NCI-H2171 treated with DMSO at 0.1 percent for 48 hours (cell line): ENCODE measurements around the gene GCSH.
"Not testable (repeated sequence)": the region's sequence is repeated elsewhere in the genome, so short reads cannot be mapped to it uniquely, and the experiment has no call there.

Experiments
- DNase-seq: peaks from one replicate; lab custom pipeline; 2025; lab: John Stamatoyannopoulos, UW

The GCSH gene

DNA sequence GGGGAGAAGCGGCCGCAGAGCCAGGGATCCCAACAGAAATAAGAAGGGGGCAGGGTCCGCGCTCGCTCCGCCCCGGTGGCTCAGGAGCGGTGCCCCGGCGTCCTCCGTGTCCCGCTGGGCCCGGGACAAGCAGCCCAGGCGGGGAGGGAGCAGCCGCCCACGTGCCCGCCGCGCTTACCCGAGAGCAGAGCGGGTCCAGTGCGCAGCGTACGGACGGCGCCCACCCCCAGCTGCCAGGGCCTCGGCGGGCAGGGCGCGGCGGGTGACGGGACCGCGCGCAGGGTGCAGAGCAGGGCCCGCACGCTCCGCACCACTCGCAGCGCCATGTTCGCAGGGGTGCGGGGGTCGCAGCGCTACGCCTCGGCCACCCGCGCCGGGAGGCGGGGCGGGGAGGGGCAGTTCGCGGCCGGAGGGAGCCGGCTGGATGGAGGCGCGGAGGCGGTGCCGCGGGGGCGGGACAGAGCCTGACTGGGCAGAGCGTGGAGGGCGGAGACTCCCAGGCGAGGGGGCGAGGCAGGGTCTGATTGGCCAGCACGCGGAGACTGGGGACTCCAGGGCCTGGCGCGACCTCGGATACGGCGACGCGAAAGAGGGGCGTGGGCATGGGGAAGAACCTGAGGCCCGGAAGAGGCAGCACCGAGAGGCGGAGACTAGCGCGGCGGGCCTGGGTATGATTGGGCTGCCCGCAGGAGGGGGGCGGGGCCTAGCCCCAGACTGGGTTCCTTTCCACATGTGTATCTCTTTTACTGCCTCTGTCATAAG is at the start of gene GCSH:
Gene GCSH, minus strand, starts transcription at position 443 of the 762 bp plus-strand sequence. Its CDS starts 117 bp downstream, at position 326.
- peak; percentile 98 for DNase-seq

DNA sequence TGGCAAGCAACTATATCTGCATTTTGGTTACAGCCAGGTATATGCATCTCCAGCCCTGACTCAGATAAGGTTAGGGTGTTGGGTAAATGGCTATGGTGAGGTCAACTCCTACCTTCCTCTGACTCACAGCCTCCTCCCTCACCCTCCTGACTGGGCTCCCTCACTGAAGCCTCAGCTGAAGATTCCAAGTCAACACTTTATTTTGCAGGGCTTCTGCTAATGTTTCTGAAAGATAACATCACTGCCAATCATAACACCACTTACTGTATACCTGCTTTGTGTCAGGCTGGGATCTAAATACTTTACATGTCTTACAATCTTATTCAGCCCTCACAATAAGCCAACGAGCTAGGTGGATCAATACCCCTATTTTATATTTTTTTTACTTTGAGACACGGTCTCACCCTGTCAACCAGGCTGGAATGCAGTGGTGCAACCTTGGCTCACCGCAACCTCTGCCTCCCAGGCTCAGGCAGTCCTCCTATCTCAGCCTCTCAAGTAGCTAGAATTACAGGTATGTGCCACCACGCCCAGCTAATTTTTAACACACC is 47.8 kb upstream of the GCSH start:
- no peak for DNase-seq

DNA sequence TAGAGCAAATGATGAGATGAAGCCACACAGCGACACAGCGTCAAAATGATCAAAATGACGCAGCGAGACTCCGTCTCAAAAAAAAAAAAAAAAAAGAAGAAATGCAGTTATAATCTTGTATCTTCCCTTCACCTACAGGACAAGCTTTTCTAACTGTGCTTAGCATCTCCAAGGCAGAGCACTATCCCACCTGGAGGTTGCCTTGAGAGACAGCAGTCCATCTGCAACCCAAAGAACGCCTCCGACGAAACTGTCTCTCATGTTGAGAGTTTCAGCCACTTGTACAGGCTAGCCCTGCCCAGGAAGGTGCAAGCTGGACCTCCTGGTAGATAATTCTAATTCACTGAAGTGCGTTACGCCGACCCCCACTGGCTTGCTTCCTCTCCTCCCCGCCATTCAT is 46.7 kb upstream of the GCSH start:
- no peak for DNase-seq

DNA sequence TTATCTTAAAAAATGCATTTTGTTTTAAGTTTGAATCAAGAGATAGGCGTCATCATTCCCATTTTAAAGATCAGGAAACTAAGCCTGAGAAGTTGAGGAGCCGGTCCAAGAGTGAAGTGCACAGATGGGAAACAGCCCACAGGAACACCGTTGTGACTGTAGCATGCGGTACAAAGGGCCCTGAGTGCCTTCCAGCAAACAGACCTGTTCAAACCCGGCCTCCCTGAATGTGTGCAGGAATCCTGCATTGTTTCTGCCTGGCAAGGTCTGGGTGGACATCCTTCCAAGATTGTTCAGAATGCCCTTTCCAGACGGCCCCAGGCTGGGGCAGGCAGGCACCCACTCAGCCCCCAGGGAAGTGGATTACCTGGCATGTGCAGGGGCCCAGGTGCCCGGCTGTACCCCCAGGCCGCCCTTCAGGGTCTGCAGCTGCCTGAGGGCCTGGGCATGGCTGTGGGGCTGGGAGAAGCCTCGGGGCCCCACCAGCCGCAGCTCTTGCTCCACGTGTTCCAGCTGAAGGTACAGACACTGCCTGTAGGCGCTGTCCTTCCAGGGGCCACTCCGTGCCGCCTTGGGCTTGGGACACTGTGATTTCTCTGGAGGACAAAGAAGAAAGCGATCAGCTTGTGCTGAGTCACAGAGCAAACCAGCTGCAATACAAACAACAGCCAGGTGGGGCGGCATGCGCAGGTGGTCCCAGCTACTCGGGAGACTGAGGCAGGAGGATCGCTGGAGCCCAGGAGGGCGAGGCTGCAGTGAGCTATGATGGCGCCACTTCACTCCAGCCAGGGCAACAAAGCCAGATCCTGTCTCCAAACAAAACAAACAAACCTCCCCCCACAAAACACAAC is 45.0 kb upstream of the GCSH start:
- DNase-seq: no peak

DNA sequence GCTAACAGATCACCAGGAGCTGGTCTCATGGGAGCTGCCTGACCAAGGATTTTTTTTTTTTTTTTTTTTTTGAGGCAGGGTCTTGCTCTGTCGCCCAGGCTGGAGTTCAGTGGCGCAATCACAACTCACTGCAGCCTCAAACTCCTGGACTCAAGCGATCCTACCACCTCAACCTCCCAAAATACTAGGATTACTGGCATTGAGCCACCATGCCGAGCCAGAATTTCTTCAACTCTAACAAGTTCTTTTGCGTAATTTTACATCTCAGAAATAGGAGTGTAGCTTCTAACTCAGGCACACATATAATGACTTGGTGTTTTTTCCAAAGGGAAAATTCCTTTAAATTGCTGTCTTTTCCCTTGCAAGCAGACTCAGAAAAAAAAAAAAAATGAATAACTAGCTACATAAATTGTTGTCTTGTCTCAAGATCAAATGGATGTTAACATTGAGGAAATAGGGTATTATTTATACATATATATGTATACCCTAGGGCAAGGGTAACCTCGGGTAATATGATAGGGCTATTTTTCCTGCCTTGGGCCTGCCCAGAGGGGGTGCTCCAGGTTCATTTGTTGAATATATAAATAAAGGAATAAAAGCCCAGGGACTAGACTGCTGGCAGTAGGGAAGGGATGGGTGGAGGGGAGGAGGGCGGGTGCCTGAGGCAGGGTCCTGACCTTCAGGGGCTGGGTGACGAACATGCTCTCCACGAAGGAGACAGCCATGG is 42.8 kb upstream of the GCSH start:
- no peak for DNase-seq

DNA sequence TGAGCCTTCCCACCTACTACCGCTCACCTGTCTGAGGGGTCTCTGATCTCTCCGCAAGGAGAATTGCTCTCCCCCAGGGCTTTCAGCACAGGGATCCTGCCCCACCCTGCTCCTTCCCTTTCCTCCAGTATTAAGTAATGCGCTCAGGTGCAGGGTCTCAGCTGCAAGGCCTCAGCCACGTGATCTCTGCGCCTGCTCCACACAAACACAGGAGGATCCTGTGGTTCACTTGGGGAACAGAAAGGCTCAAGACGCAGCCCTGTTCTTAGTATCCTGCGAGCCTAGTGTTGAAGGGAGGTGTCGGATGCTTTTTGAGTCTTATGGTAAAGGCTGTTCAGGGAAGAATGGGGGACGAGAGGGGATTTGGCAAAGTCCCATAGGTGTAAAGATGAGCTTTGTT is 41.6 kb upstream of the GCSH start:
- DNase-seq: no peak

DNA sequence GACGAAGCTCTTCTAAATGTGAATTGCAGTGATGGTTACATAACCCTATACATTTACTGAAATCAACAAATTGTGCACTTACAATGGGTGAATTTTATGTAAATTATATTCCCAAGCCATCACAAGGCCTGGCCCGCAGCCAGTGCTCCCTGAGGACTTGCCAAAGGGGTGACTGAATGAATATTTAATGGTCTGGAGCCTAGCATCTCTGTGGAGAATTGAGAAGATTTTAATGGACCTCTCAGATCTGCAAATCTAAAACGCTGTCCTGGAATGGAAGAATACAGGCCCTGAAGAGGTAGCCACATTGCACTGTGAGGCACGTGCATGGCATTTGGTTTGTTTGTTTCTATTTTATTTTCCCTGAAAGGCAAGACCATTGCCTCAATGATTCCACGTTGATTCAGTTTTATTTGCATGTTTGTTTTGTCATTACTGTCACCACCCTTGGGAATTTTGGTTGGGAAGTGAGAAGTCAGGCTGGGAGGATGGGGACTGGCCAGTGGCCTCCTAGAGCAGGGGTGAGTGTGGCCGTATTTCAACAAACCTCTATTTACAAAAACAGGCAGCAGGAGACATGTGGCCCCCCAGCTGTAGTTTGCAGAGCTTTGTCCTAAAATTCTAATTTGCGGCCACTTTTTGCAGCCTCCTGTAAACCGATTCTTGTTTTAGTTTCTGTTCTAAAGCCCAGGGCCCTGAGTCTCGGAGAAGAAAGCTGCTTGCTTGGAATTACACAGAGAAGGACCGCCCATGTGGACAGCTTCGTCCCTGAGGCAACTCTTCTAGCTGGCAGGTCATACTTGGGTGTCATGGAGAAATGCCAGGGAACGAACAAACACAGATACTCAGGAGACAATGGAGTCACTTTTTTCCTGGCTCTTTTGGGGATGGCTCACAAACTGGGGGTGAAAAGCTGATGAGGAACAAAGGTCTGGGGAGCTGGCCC is 40.5 kb upstream of the GCSH start:
- no peak for DNase-seq

DNA sequence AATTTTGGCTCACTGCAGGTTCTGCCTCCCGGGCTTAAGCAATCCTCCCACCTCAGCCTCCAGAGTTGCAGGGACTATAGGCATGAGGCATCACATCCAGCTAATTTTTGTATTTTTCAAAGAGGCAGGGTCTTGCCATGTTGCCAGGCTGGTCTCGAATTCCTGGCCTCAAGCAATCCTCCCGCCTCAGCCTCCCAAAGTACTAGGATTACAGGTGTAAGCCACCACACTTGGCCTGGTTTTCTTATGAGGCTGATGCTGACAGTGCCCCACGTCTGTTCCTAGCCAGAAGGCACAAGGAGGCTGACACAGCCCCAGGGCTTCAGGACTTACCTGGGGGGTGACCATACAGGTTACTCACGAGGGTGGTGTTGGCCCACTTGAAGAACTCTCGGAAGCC is 33.9 kb upstream of the GCSH start:
- no peak for DNase-seq

DNA sequence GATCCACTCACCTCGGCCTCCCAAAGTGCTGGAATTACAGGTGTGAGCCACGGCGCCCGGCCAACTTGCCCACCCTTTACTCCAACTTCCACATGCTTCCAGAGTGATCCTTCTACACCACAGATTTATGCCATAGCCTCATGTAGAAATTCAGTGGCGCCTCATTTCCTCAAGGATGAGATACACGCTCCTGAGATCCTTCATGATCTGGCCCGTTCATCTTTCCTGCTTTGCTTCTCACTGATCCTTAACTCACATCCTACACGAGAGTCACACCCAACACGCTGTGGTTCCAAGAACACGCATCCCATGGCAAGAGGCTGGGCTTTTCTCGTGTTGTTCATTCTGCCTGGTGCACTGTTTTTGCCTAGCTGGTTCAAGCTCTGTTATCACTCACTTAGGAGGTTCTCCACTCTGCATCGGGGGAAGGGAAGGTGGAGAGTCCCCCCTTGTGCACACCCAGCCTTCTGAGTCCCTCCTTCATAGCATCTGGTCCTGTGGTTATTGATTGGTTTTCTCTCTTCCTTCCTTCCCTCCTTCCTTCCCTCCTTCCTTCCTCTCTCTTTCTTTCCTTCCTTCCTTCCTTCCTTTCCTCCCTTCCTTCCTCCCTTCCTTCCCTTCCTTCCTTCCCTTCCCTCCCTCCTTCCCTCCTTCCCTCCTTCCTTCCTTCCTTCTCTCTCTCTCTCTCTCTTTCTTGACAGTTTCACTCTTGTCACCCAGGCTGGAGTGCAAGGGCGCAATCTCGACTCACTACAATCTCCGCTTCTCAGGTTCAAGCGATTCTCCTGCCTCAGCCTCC is 32.7 kb upstream of the GCSH start:
- no peak for DNase-seq

DNA sequence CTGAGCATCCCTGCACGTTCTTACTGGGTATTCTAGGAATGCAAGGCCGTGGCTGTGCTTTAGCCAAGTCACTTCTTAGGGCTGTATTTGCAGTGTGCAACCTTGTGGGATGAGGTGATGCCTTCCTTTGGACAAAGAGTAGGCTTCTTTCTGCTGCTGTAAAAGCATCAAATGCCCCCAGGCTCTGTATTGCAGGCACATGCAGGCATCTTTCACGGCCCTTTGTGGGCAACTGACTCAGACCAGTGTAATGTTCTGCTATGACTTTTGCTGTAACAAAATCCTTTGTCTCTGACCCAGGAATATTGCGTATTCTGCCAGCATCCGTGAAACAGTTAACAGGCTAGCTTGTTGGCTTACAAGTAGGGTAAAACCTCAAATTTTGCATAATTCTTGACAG is 30.9 kb upstream of the GCSH start:
- no peak for DNase-seq

DNA sequence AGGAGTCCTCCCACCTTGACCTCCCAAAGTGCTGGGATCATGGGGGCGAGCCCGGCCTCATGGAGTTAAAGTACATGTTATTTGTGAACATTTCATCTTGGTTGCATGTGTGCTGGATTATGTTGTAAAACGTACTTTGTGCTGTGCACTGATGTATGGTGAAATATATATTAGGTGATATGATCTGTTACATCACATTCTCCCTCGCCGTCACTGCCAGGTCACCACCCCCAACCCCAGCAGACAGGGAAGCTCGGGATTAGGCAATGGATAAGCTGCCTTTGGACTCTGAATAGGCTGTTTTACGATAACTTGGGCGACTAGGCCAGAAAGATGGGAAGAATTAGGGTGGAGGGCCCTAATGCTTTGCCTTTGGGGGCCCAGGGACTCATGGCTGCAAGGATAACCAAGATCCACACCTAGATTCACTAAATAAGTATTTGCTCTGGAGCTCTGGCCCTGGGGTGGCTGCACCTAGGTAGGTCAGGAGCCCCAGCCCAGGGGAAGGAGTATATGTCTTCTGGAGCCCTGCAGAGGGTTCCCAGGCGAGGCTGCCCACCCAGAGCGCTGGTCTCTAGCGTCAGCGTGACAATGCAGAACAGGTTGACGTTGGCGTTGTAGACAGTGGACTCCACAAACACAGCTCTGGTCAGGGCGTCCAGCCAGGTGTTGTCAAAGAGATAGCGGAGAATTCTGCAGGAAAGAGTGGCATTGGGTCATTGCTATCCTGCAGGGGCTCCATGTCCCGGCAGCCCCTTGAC is 27.1 kb upstream of the GCSH start:
- no peak for DNase-seq

DNA sequence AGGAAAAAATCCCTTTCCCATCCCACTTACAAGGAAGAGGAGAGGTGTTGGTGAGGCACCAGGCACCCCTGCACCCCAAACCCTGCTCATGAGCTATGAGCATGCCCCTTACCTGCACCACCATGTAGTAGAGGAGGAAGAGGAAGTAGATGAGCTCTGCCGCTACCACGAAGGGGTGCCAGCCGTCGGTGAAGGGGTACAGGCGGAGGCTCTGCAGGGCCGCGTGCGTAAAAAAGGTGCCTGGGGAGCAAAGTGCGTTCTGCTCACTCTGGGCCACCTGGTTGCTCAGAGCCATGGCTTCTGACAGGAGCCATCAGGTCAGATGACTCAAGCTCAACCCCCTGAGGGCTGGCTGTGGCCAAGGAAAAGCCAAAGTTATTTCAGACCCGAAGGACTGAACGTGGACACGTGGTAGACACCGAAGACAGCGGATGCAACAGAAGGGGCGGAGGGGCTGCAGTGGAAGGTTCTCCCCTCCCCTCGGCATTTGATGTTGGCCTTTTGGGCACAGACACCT is 25.3 kb upstream of the GCSH start:
- no peak for DNase-seq

DNA sequence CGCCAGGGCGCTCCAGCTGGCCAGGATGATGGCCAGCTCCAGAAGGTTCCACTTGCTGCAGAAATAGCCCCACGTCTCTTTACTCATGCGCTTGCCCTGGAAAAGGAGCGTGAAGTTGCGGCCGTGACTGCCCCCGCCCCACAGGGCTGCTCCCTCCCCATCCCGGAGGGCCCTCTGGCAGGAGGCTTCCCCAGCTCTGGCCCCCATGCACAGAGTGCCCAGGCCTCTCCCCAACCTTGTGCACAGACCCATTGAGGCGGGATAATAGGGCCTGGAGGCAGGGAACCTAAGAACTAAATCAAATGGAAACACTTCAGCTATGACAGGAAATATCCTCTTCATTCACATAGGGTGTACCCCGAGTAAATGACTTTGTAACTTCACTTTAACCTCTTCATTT is 21.2 kb upstream of the GCSH start:
- DNase-seq: no peak

DNA sequence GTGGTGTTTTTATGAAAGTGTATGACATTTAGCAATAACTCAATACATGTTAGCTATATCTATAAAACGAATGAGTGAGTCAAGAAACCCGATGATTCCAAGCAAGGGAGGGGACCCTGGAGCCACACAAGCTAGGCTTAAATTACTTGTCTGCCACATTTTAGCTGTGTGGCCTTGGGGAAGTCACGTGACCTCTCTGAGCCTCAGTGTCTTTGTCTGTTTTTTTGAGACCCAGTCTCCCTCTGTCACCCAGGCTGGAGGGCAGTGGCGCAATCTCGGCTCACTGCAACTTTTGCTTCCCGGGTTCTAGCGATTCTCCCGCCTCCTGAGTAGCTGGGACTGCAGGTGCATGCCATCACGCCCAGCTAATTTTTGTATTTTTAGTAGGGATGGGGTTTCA is 20.1 kb upstream of the GCSH start:
- no peak for DNase-seq

DNA sequence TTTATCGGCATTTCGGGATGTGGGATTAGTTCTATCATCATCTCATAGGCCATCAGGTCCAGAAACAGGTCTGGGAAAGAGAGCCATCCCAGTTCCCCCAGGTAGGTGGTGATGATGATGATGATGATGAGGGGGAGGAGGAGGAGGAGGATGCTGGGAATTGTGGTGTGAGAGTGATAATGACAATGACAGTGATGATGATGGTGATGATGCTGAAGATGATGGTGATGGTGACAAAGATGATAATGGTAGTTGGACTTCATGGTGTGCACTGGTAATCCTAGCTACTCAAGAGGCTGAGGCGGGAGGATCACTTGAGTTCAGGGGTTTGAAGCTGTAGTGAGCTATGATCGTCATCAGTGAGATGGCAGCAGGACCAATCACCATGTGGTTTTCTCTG is 16.3 kb upstream of the GCSH start:
- no peak for DNase-seq

DNA sequence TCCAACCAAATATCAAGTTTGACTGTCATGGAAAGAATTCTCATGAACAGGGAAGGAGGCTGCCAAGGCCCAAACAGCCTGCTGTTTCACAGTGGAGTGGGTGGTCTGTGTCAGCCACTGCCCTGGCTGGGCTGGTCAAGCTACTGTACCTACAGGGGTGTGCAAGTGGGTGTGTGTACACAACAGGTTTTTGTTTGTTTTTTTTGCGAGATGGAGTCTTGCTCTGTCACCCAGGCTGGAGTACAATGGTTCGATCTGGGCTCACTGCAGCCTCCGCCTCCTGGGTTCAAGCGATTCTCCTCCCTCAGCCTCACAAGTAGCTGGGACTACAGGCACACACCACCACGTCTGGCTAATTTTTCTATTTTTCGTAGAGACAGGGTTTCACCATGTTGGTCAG is 13.1 kb upstream of the GCSH start:
- DNase-seq: not testable (repeated sequence)

DNA sequence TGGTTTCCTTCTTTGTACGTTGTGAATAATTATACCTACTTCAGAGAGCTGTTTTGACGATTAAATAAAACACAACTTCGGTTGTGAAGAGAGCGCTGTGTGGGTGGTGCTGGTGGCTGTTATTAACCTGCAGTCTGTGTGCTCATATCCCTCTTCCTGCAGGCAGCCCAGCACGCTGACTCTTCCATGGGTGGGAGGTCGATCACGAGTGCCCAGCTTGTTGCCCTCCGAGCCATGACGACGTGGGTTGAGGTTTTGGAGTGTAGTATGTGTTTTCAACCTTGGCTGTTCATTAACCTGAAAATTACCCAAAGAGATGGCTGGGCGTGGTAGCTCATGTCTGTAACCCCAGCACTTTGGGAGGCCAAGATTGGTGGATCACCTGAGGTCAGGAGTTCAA is 11.3 kb upstream of the GCSH start:
- DNase-seq: no peak

DNA sequence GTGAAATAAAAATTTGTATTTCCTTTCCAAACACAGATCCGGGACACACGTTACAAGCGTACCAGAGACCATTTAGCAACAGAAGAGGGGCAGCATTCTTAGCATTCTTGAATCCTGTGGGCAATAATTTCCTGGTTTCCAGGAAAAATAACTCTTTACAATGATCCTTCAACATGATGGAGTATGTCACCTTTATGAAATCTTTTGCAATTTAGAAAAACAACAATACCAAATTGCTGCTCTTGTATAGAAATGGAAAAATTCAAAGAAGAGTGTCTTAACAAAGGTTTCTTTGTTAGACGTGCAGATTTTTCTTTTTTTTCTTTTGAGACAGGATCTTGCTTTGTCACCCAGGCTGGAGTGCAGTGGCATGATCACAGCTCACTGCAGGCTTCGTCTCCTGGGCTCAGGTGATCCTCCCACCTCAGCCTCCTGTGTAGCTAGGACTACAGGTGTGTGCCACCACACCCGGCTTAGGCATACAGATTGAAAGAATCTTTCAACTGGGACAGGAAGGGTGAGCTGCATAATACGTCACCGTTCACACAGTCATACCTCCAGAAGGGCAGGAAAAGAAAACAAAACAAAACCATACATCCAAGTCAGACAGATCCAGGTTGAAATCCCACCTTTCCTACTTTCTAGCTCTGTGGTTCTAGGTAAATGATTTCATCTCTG is 10.8 kb upstream of the GCSH start:
- no peak for DNase-seq

DNA sequence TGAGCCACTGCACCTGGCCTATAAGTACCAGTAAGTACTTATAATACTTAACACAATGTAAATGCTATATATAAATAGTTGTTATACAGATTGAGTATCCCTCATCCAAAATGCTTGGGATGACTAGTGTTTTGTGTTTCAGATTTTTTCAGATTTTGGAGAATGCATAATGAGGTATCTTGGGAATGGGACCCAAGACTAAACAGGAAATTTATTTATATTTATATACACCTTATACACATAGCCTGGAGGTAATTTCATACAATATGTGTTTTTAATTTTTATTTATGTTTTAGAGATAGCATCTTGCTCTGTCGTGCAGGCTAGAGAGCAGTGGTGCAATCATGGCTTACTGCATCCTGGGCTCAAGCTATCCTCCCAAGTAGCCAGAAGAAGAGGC is 9.8 kb upstream of the GCSH start:
- no peak for DNase-seq
